GM21737 (cell line): ENCODE results near the gene SLC6A19.

ENCODE experiments used
- ATAC-seq: cut with Tn5 transposase; IDR thresholded peaks from one replicate; pipeline ENCODE4 v1.9.1; 2021; ENCODE audit warnings: mild to moderate bottlenecking, moderate library complexity; ENCODE audit not compliant: unreplicated experiment

SLC6A19 gene

DNA sequence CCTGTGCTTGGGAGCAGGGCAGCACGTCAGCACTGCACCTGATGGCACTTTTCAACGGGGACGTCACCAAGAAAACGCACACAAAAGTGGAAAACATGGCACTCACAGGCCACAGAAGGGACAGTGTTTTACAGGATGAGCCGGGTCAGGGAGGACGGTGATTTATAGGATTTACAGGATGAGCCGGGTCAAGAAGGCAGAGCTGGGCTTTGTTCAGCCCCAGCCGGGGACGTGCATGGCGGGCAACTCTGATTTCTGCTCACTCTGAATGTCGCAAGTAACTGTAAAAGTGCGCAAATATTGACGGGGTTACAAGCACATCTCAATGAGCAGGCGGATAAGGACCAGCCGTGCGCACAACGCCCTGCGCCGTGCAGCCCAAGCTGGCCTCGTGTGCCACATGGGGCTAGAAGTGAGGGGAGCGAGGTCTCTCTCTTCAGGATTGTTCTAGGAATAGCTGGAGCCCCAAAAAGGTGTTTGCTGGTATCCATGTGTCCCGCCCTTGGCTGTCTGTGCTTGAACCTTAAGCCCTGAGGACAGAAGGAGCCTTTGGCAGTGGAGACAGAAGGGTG, 40.2 kb downstream of the SLC6A19 start:
- no peak for ATAC-seq

DNA sequence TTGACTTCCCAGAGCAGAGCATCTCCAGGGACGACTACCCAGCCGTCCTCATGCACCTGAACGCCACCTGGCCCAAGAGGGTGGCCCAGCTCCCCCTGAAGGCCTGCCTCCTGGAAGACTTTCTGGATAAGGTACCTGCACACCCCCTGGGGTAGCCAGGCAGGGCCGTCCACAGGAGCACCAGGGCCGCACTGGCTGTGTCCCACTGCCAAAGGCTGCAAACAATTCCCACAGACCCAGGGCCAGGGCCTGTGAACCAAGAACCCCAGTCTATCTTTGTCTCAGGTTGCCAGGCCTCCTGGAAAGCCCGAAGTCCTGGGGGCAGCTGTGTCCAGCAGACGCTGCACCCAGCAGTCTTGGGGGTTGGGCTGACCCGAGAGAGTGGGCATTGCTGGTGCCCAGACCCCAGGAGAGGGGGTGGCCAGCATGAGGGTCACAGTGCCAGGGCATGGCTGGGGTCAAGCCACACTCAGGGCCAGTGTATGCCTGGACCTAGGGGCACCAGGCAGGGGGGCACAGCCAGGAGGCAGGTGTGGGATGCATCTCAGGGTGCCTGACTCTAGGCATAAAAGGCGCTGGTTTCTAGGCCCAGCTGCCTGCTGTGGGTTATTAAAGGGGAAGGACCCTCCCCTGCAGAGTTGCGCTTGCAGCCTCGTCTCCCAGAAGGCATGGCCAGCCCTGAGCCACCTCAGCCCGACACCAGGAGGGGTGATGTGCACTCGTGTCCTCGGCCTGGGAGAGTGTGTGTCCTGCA, 41.5 kb downstream of the SLC6A19 start:
- no peak for ATAC-seq

DNA sequence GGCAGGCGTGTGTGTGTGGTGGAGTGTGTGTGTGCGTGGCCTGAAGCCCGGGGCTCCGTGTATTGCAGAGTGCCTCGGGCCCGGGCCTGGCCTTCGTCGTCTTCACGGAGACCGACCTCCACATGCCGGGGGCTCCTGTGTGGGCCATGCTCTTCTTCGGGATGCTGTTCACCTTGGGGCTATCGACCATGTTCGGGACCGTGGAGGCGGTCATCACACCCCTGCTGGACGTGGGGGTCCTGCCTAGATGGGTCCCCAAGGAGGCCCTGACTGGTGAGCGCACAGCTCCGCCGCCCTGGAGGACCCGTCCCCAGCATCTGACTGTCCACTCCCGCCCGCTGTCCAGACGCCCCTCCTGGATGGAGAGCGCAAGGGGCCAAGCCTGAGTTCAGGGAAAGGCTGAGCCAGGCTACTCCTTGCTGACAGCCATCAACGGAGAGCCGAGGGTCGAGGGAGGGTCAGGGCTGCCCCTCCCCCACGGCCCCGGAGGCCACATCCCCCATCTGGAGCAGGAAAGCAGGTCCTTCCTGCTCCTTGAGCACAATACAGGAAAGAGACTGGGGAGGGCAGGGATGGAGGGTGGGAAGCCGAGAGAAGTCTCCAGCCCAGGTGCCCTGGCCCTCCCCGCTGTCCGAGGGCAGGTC, 42.2 kb downstream of the SLC6A19 start:
- no peak for ATAC-seq

DNA sequence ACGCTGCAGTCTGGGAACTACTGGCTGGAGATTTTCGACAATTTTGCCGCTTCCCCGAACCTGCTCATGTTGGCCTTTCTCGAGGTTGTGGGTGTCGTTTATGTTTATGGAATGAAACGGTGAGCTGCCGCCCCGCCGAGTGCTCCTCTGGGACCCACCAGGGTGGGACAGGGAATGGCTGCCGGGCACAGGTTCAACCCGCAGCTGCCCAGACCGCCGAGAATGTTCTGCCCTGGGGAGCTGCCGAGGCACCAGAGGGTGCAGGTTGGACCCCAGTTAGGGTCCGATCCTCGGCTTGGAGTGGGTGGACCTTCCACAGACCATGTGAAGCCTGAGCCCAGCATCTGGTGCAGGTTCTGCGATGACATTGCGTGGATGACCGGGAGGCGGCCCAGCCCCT, 42.9 kb downstream of the SLC6A19 start:
- ATAC-seq = no peak

DNA sequence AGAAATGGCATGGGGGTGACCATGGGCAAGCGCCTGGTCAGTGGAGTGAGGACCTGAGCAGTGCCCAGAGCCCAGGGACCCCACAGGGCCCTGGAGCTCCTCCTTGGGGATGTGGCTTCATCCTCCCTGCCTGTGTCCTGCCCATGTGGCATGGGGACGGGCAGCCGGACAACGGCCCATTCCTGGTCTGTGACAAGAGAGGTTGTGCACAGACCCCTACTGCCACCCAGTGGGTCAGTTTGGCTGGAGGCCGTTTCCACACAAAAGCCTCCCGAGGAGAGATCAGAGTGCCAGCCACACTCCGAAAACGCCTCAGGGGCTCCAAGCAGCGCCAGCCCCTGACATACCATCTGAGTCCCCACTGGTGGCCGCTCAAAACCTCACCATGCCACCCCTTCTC, 43.6 kb downstream of the SLC6A19 start:
- no peak for ATAC-seq

DNA sequence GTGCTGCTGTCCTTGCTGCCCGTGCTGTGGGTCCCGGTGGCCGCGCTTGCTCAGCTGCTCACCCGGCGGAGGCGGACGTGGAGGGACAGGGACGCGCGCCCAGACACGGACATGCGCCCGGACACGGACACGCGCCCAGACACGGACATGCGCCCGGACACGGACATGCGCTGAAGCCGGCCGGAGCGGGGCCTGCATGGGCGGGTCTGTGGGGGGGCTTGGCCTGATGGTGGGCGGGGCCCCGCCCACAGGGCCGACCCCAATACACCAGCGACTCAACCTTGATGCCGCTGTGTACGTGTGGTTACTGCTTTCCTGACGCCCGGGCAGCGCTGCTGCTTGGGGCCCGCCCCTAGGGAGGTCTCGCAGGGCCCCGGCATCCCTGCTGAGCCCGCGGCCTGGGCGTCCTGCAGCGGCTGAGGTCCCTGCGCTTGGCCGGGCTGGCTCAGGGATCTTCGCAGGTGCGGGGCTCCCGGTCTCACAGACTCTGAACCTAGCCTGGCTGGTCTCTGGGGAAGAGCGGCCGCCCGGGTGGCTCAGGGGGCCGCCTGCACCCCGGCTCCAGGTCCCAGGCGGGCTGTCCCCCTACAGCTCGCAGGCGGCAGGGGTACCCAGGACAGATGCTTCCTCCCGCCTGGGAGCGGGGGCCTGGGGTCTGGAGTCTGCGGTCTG, 44.6 kb downstream of the SLC6A19 start:
- no peak for ATAC-seq

DNA sequence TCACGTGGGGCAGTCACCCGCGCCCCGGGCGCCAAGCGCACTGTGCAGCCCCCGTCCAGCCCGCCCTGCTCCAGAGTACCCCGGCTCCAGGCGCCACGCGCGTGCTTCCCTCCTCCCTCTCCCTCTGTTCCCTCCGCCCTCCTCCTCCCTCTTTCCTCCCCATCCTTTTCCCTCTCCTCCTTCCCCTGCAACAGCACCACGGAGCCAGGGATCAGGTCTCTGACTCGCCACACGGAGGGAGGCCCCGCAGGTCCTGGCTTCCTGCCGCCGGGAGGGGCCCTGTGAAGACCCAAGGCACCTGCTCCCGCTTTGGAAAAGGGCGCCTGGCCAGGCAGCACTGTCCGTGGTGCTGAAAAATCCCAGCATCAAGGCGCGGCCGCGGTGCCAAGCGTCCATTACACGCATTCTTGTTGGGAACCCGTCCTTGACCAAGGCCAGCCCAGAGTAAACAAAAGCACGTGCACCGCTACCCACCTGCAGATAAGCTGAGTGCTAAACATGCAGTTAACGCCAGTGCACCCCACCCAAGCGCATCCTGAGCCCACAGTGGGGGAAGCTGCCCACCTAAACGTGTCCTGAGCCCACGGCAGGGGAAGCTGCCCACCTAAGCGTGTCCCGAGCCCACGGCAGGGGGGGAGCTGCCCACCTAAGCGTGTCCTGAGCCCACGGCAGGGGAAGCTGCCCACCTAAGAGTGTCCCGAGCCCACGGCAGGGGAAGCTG, 45.5 kb downstream of the SLC6A19 start:
- ATAC-seq = no peak

DNA sequence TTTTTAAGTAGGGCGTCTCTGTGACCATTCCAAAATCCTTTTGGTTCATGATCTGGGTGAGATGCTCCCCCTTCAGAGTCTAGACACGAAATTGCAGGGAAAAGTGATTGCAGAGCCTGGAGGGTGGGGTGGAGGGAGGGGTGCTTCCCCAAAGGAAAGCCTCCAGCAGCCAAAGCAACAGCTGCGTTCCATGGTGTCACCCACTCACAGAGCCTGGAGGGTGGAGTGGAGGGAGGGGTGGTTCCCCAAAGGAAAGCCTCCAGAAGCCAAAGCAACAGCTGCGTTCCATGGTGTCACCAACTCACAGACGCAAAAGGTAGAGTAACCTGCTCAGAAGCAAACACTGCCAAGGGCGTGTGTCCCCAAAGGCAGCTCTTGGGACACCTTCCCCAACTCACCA, 46.4 kb downstream of the SLC6A19 start:
- ATAC-seq = no peak

DNA sequence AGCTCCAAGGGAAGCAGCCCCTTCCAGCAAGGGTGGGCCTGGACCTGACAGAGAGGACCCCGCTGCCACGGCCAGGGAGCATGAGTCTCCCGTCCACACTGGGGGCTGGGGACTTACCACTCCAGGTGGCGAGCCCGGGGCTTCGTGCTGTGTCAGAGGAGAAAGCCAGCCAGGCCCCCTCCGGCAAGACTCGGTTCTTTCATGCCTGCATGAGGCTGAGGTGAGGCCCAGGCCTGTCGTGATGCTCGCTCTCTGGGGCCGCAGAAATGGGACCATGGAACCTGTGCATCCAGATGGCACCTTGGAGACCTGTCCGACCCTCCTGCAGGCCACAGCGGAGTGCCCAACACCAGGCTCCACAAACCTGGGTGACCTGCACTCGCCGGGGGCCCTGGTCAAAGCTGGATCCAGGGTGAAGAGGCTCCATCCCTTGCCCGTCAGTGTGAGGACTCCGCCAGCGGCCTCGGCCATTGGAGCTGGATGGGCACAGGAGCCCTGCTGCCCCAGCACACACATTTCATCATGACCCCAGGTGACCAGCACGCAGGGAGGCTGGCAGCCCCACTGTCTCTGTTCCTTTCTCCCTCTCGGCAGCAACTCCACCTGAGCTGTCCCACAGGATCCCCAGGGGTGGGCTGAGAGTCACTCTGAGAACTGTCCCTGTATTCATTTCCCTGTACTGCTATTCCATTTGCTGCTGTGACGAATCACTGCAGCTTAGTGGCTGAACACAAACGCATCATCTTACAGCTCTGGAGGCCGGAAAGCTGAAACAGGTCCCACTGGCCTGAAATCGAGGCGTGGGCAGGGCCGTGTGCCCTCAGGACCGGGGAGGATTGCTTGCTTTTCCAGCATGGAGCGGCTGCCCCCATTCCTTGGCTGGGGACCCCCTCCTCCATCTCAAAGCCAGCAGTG, 48.2 kb downstream of the SLC6A19 start:
- no peak for ATAC-seq

DNA sequence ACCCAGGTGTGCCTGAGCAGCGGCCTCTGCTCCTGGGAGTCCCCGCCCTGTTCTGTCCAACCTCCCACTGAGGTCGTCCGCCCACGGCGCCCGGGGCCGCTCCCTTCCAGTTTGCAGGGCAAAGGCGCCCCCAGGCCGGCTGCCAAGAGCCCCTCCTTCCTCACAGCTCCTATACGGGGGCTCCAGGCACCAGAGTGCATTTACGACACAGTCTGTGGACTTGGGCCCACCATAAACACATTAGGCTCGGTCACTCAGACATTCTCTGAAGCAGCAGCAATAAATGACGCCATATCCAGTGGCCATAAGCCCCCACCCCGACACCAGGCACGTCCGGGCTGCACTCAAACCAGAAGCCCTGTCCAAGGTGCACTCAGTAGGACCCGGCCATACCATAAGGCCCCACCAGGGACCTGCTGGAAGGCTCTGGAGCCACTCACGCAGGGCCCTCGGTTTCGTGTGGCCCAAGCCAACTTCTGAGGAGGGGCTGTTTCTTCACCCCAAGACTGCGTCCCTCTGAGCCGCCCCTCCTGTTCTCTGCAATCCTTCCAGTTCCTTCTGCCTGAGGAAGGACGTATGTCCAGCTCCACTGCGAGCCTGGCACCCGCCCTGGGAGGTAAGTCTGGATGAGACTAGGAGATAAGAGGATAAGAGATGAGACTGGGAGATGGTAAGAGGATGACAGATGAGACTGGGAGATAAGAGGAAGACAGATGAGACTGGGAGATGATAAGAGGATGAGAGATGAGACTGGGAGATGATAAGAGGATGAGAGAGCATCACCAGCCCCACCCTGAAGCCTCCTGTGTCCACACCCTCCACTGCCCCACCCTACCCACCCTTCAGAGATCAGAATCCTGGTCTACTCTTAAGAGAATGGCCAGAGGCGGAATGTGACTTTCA, 50.5 kb downstream of the SLC6A19 start:
- no peak for ATAC-seq

DNA sequence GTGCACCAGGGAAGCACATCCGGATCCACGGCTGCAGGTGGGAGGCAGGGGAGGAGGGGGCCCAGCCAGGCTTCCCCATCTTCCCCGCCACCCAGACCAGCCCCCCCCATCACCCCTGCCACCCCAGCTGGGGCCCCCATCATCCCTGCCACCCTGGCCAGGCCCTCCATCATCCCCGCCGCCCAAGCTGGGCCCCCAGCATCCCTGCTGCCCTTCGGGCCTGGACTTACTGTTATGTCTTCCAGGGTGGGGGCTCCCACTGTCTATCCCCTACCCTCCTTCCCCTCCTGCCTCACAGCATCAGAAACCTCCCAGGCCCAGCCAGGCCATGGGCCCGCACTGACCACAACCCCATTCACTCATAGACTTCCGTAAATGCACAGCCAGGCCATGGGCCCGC, 51.3 kb downstream of the SLC6A19 start:
- ATAC-seq = no peak

DNA sequence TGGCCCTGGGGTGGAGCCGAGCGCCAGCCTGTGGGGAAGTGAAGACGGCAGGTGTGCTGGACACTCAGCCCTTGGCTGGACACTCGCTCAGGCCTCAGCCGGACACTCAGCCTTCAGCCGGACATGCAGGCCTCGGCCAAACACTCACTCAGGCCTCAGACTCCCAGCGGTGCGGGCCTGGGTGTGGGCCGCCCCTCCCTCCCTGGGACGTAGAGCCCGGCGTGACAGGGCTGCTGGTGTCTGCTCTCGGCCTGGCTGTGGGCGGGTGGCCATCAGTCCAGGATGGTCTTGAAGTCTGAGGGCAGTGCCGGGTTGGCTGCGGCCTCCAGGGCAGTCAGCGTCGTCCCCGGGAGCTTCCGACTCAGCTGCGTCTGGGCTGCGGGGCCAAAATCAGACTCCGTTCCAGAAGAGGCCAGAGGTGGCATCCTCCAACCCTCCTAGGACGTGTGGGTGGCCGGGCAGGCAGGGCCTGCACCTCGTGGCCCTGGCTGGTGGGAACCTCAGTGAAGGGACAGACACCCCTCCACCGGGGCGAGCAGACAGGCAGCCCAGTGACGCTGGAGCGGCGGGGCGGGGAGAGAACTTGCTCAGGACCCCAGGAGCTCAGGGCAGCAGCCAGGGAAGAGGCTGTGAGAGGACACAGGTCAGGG, 52.2 kb downstream of the SLC6A19 start:
- no peak for ATAC-seq

DNA sequence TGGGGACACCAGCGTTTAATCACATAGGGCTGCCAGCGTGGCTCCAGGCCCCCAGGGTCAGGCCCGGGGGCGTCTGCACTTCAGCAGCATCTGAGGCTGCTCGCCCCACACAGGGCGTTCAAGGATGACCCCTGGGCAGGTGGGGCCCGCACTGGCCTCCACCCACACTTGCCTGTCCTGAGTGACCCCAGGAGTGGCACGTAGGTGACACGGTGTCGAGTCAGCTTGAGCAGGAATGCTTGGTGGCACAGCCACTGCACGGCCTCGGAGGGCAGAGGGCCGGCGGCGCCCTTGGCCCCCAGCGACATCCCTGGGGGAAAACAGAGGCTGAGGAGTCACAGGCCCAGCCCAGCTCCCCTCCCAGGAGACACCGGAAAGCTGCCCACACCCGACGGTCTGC, 52.8 kb downstream of the SLC6A19 start:
- no peak for ATAC-seq

DNA sequence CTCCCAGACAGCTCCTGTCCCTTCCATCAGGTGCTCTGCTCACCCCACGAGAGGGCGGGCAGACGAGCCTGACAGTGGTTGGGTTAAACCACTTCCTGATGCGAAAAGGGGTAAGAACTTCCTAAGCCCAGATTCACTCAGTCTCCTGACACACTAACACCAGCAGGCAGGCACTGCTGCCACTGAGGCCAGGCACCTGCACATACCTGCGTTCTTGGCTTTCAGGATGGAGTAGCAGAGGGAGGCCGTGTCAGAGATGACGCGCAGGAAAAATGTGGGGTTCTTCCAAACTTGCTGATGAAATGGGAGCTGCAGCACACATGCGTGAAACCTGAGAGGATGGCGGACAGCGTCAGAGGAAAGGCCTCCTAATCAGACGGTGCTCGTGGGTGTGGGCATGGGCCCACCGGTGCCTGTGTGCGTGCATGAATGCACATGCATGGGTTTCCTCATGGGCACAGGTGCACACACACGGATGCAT, 53.7 kb downstream of the SLC6A19 start:
- ATAC-seq = no peak

DNA sequence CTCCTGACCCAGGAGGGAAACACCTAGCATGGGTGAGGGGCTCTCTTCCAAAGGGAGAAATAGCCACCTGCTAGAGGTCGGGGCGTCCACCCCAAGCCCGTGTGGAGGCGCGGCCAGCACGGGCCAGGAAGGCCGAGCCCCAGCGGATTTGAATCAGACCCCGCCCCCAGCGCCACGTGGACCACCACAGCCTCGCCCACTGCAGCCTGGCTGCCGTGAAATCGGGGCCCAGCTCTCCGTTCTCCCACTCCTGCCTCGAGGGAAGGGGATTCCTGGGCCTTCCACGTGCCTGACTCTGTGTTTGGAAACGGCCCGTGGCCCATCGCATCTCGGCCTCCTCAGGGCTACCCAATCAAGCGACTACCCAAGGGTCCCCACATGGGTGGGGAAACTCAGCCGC, 55.4 kb downstream of the SLC6A19 start:
- ATAC-seq = no peak

DNA sequence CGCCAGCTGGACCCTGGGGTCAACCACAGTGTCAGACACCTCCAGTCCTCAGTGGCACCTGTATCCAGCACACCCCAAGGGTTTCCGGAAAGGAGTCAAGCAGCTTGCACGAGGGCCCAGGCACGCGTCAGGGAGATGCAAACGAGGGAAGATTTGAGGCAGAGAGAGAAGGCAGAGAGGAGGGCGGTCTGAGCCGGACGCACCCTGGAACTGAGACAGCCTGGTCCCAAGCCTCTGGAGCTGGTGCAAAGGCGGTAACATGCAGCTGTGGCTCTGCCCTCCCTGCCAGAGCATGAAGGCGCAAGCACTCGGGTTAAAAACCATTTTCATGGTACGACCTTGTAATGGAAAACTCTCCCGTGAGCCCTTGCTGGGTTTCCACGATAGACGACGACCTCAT, 56.0 kb downstream of the SLC6A19 start:
- no peak for ATAC-seq

DNA sequence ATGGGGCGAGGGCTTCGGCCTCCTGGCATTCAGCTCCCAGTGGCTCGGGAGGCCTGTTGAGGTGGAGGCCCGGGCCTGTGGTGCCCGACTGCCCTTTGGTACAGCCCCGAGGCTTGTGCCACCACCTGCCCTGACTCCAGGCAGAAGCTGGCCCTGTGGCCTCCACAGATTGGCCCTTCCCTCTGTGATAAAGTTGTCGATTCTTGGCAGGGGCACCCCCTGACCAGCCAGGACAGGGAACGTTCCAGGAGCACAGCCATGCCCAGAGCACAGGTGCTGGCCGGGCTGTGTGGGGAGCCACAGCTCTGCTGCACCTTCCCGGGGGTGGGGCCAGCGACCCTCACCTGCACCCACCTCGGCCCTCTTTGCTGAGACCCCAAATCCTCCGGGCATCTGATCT, 56.4 kb downstream of the SLC6A19 start:
- ATAC-seq = no peak

DNA sequence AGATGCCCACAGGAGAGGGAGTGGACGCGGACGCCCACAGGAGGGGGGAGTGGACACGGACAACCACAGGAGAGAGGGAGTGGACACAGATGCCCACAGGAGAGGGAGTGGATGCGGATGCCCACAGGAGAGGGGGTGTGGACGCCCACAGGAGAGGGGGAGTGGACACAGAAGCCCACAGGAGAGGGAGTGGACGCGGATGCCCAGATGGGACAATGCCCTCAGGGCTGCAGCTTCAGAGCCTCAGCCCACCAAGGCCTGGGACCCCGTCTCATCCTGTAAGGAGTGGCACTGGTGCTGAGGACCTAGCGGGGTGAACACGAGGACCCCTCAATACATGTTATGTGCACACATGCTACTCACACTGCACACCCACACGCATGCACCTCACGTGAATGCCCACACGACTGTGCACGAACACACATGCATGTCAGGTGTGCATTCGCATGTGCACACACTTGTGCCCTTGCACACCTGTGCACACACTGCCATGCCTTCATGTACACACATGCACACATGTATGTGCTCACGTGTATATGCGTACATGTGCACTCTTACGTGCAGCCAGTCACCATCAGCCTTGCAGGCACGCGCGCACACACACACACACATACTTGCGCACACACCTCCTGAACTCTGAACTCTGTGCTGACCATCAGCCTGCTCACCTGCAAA, 58.5 kb downstream of the SLC6A19 start:
- ATAC-seq = no peak
